ENCODE measurements around the gene PLCH1.

Gene PLCH1

GRCh38 chr3:155608228-155608920 is 136.5 kb downstream of the PLCH1 start:
- ChIA-PET POLR2A (no interaction called here), CTCF (no interaction called here)
- H3K4me3 ChIP-seq (ENCODE audit: low read depth, low read length), result no peak overlapping the region
- no peak for DNase-seq (ENCODE audit: low read depth, low spot score)
- TF ChIP-seq CTCF (IDR thresholded peaks at IDR 0.05; ENCODE audit: insufficient read depth, low read length, missing control alignments), result no peak

GRCh38 chr3:155607761-155608160 is 137.1 kb downstream of the PLCH1 start:
- CTCF ChIA-PET, result no interaction called here
- TF ChIP-seq CTCF (IDR thresholded peaks at IDR 0.05; ENCODE audit: insufficient read depth, low read length, missing control alignments), result no peak
- POLR2A ChIA-PET, result no interaction called here
- no peak for DNase-seq (ENCODE audit: low read depth, low spot score)
- H3K4me3 ChIP-seq (ENCODE audit: low read depth, low read length), result no peak overlapping the region

DNA sequence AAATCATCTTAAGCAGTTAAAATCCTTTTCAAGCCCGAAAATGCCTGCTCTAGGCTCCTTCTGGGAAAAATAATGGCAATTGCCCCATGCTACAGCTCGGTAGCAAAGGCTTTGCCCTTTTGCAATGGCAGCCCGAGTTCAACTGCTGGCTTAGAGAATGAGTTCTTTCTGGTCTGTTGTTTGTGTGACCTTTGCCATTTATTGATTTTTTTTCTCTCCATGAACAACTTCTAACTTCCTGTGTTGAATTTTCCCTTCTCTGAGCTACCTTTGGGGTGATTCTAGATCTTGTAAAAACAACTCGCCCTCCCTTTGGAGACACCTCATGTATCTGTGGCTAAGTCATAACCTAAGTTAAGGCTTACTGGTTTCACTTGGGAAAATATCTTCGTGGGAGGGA is 139.3 kb downstream of the PLCH1 start:
- DNase-seq (ENCODE audit: low read depth, low spot score), result no peak
- ChIA-PET CTCF (no interaction called here), POLR2A (no interaction called here)
- no peak overlapping the region for H3K4me3 ChIP-seq (ENCODE audit: low read depth, low read length)
- TF ChIP-seq CTCF (IDR thresholded peaks at IDR 0.05; ENCODE audit: insufficient read depth, low read length, missing control alignments), result no peak

GRCh38 chr3:155604967-155605366 is 139.9 kb downstream of the PLCH1 start:
- H3K4me3 ChIP-seq (ENCODE audit: low read depth, low read length), result no peak overlapping the region
- TF ChIP-seq CTCF (IDR thresholded peaks at IDR 0.05; ENCODE audit: insufficient read depth, low read length, missing control alignments), result no peak
- POLR2A ChIA-PET, result no interaction called here
- CTCF ChIA-PET, result no interaction called here
- DNase-seq (ENCODE audit: low read depth, low spot score), result no peak

GRCh38 chr3:155604126-155604525 is 140.7 kb downstream of the PLCH1 start:
- TF ChIP-seq CTCF (IDR thresholded peaks at IDR 0.05; ENCODE audit: insufficient read depth, low read length, missing control alignments), result no peak
- POLR2A ChIA-PET, result no interaction called here
- DNase-seq (ENCODE audit: low read depth, low spot score), result no peak
- no peak overlapping the region for H3K4me3 ChIP-seq (ENCODE audit: low read depth, low read length)
- CTCF ChIA-PET, result no interaction called here

DNA sequence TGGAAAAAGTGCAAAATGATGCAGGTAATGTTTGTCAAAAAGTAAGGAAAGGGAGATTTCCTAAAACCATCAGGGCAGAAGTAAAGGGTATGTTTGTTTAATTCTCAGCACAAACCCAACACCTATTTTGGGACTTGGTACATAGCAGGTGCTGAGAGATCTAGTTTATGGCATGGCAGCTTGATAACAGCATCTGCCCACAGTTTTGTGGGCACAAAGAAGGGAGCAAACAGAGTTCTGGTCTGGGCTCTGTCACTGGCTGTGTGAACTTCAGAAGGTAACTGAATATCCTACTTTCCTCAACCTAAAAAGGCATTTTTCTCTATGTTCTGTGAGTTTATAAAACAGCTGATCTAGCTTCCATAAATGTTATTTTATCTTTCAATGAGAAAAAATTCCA is 141.6 kb downstream of the PLCH1 start:
- POLR2A ChIA-PET, result no interaction called here
- DNase-seq (ENCODE audit: low read depth, low spot score), result no peak
- CTCF ChIA-PET, result interaction anchor here (0.7 kb wide), 1 partner anchor 88 kb away, joined by 3 read pairs; no protein-coding TSS in a partner anchor
- no peak for TF ChIP-seq CTCF (IDR thresholded peaks at IDR 0.05; ENCODE audit: insufficient read depth, low read length, missing control alignments)
- no peak overlapping the region for H3K4me3 ChIP-seq (ENCODE audit: low read depth, low read length)
